ENCODE data around the gene RUNX1. TPM values are rescaled to one million over a fixed set of nuclear protein-coding genes. Genes with fewer than 3 reads are reported as not detected.

The RUNX1 gene
- total and polyA plus RNA-seq, 10 of the 15 experiments (the other 5 are each of a cell fraction or from before 2014, with no cell fraction given) = 0.90 to 15.2 (median 4.1) TPM

GRCh38 chr21:34927992-34928391 is 121.1 kb downstream of the RUNX1 start:
- Histone ChIP-seq H3K36me3 (ENCODE audit: control insufficient read depth in 2 of 2, insufficient read depth in 2 of 2, low read length in 1 of 2) (no peaks in the 10 kb centered on the region), H3K4me3 (no peak overlapping the region), H3K79me2 (ENCODE audit: control insufficient read depth, insufficient read depth, low read length) (no peaks in the 10 kb centered on the region), H3K4me2 (ENCODE audit: control insufficient read depth, insufficient read depth) (no peak overlapping the region), H3K27me3 (replicated peaks in 1 of 2; ENCODE audit: control insufficient read depth in 2 of 2, insufficient read depth in 2 of 2, low read length in 1 of 2) (peaks cover 0 to 2% of the 10 kb centered on the region in 2 experiments; a peak in 1 of 4 replicates), H2AFZ (ENCODE audit: control insufficient read depth, low read depth, low read length) (no peak overlapping the region), H3K9ac (ENCODE audit: control insufficient read depth, insufficient read depth, low read length) (no peak overlapping the region), H3K9me3 (replicated peaks; ENCODE audit: control insufficient read depth, insufficient read depth, low read length) (no peaks in the 10 kb centered on the region), H4K20me1 (ENCODE audit: control insufficient read depth, insufficient read depth) (no peaks in the 10 kb centered on the region), H3K27ac (ENCODE audit: control insufficient read depth, insufficient read depth) (no peak overlapping the region), H3K4me1 (ENCODE audit: control insufficient read depth, insufficient read depth, low read length) (no peaks in the 10 kb centered on the region)
- POLR2A ChIA-PET = no interaction called here
- TF ChIP-seq SREBF1 (IDR thresholded peaks at IDR 0.05; ENCODE audit: low read length) (no peak), NR2C1 (IDR thresholded peaks at IDR 0.05) (no peak), JUND (IDR thresholded peaks at IDR 0.05; ENCODE audit: low read depth, low read length) (no peak), RFX5 (IDR thresholded peaks at IDR 0.05; ENCODE audit: low read depth, low read length) (no peak), FOS (IDR thresholded peaks at IDR 0.05; ENCODE audit: borderline replicate concordance, extremely low read depth, insufficient read length) (no peak), RUNX3 (IDR thresholded peaks at IDR 0.05; ENCODE audit: low read length) (no peak), IKZF2 (IDR thresholded peaks at IDR 0.05) (no peak), ATF3 (IDR thresholded peaks at IDR 0.05; ENCODE audit: borderline replicate concordance, extremely low read depth, low read depth, low read length) (no peak), RB1 (IDR thresholded peaks at IDR 0.05; ENCODE audit: borderline replicate concordance) (no peak), SREBF2 (IDR thresholded peaks at IDR 0.05; ENCODE audit: low read length) (no peak), SRF (IDR thresholded peaks at IDR 0.05; ENCODE audit: low read depth in 2 of 2, low read length in 2 of 2) (no peak), CHD4 (IDR thresholded peaks at IDR 0.05) (no peak), ZNF274 (IDR thresholded peaks at IDR 0.05; ENCODE audit: insufficient read depth, insufficient read length) (no peak), JUNB (IDR thresholded peaks at IDR 0.05) (no peak), LARP7 (IDR thresholded peaks at IDR 0.05) (no peak), ZZZ3 (IDR thresholded peaks at IDR 0.05; ENCODE audit: control insufficient read depth, insufficient read length, low read depth) (no peak), RBBP5 (conservative IDR thresholded peaks at IDR 0.05) (no peak), CBX5 (IDR thresholded peaks at IDR 0.05; ENCODE audit: low read depth) (no peak)
- TF ChIP-seq, protein P1, sequence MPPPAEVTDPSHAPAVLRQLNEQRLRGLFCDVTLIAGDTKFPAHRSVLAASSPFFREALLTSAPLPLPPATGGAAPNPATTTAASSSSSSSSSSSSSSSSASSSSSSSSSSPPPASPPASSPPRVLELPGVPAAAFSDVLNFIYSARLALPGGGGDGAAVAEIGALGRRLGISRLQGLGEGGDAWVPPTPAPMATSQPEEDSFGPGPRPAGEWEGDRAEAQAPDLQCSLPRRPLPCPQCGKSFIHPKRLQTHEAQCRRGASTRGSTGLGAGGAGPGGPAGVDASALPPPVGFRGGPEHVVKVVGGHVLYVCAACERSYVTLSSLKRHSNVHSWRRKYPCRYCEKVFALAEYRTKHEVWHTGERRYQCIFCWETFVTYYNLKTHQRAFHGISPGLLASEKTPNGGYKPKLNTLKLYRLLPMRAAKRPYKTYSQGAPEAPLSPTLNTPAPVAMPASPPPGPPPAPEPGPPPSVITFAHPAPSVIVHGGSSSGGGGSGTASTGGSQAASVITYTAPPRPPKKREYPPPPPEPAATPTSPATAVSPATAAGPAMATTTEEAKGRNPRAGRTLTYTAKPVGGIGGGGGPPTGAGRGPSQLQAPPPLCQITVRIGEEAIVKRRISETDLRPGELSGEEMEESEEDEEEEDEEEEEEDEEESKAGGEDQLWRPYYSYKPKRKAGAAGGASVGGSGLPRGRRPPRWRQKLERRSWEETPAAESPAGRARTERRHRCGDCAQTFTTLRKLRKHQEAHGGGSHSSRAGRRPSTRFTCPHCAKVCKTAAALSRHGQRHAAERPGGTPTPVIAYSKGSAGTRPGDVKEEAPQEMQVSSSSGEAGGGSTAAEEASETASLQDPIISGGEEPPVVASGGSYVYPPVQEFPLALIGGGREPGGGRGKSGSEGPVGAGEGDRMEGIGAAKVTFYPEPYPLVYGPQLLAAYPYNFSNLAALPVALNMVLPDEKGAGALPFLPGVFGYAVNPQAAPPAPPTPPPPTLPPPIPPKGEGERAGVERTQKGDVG (CRISPR knock-in tag; IDR thresholded peaks at IDR 0.05) = no peak
- TF ChIP-seq, protein P2, sequence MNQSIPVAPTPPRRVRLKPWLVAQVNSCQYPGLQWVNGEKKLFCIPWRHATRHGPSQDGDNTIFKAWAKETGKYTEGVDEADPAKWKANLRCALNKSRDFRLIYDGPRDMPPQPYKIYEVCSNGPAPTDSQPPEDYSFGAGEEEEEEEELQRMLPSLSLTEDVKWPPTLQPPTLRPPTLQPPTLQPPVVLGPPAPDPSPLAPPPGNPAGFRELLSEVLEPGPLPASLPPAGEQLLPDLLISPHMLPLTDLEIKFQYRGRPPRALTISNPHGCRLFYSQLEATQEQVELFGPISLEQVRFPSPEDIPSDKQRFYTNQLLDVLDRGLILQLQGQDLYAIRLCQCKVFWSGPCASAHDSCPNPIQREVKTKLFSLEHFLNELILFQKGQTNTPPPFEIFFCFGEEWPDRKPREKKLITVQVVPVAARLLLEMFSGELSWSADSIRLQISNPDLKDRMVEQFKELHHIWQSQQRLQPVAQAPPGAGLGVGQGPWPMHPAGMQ (IDR thresholded peaks at IDR 0.05; ENCODE audit: borderline replicate concordance) = no peak
- in situ Hi-C loops (cut with MboI) = loop anchor here (10.0 kb wide), 1 partner anchor 63 kb away; no protein-coding TSS in a partner anchor
- RAD21 ChIA-PET (ENCODE audit: unreplicated experiment) = no interaction called here
- DNase-seq (ENCODE audit: low read depth, low spot score) = no peak
- SMC1A ChIA-PET (ENCODE audit: uncharacterized antibody, unreplicated experiment) = no interaction called here
- CTCF ChIA-PET = interaction anchor here (1.4 kb wide), 1 partner anchor 8 kb away, joined by 5 read pairs; no protein-coding TSS in a partner anchor
- no peak for ATAC-seq
- WGBS (ENCODE audit: insufficient coverage, insufficient replicate concordance, low lambda C conversion rate, missing lambda C conversion rate) = 18% methylated on average over 2 of the region's 2 CpGs
- FAIRE-seq = no peak
- no TSS peak for BruUV-seq (replicated peaks)
- intact Hi-C loops (cut with micrococcal nuclease; ENCODE audit: unreplicated experiment) = no loop called here

All from GM12878 (cell line).